Loucy (cell line): Measurements from ENCODE around the gene ZNF77.

Experiments used
- H2AFZ ChIP-seq: fragments of 200-600 bp; sonication (generic); 2 replicates; pipeline ENCODE4 v1.6.0; 2016; ENCODE audit warnings: antibody characterized with exemption, mild to moderate bottlenecking, low read length, moderate library complexity
- H3F3A ChIP-seq: fragments of 200-600 bp; 2 replicates; pipeline ENCODE4 v1.6.0; 2016; ENCODE audit warnings: antibody characterized with exemption, low read depth, mild to moderate bottlenecking
- H3K27me3 ChIP-seq: fragments of 200-600 bp; sonication (generic); 2 replicates; pipeline ENCODE4 v1.6.1; 2014; ENCODE audit warnings: low read length, mild to moderate bottlenecking; ENCODE audit not compliant: insufficient read depth, poor library complexity, severe bottlenecking
- H3K36me3 ChIP-seq: fragments of 200-600 bp; sonication (generic); 2 replicates; pipeline ENCODE4 v1.6.1; 2016; ENCODE audit warnings: low read length; ENCODE audit not compliant: insufficient read depth
- H3K4me1 ChIP-seq: fragments of 200-600 bp; sonication (generic); 2 replicates; pipeline ENCODE4 v1.5.1; 2014; ENCODE audit warnings: low read length, mild to moderate bottlenecking; ENCODE audit not compliant: insufficient read depth, poor library complexity, severe bottlenecking
- H3K4me2 ChIP-seq: fragments of 200-600 bp; sonication (generic); 2 replicates; pipeline ENCODE4 v1.6.0; 2014; ENCODE audit warnings: antibody characterized with exemption, low read length, low read depth, mild to moderate bottlenecking; ENCODE audit not compliant: poor library complexity, severe bottlenecking
- H3K4me3 ChIP-seq: fragments of 200-600 bp; sonication (generic); 2 replicates; pipeline ENCODE4 v1.5.1; 2014; ENCODE audit warnings: low read length, mild to moderate bottlenecking, mixed read lengths; ENCODE audit not compliant: poor library complexity, severe bottlenecking
- H3K79me2 ChIP-seq: fragments of 200-600 bp; sonication (generic); 2 replicates; pipeline ENCODE4 v1.6.1; 2014; ENCODE audit warnings: low read length; ENCODE audit not compliant: insufficient read depth
- H3K9ac ChIP-seq: fragments of 200-600 bp; sonication (generic); 2 replicates; pipeline ENCODE4 v1.6.0; 2014; ENCODE audit warnings: mild to moderate bottlenecking, low read depth, low read length, moderate library complexity; ENCODE audit not compliant: poor library complexity, severe bottlenecking
- H3K9me2 ChIP-seq: fragments of 200-600 bp; sonication (generic); replicated peaks from 2 replicates; pipeline ENCODE4 v1.6.1; 2016; ENCODE audit warnings: low read depth, low read length, mixed read lengths
- H3K9me3 ChIP-seq: fragments of 200-600 bp; sonication (generic); 2 replicates; pipeline ENCODE4 v1.6.1; 2014; ENCODE audit warnings: mild to moderate bottlenecking, antibody characterized with exemption, low read length, low read depth; ENCODE audit not compliant: insufficient read depth
- H4K20me1 ChIP-seq: fragments of 200-600 bp; sonication (generic); 2 replicates; pipeline ENCODE4 v1.6.0; 2014; ENCODE audit warnings: antibody characterized with exemption, low read length, mild to moderate bottlenecking; ENCODE audit not compliant: insufficient read depth, poor library complexity, severe bottlenecking
- EZH2phosphoT487 ChIP-seq: fragments of 200-600 bp; IDR thresholded peaks from 2 replicates; pipeline ENCODE4 v1.6.1; 2018; ENCODE audit warnings: antibody characterized with exemption, mild to moderate bottlenecking, moderate library complexity, borderline replicate concordance
- TF ChIP-seq, protein P1 (sequence below): fragments of 200-600 bp; sonication (generic); conservative IDR thresholded peaks from 2 replicates; pipeline ENCODE4 v1.5.1; 2014; ENCODE audit warnings: mild to moderate bottlenecking, antibody characterized with exemption, low read length

ZNF77 gene

GRCh38 chr19:2982983-2983350, 38.2 kb upstream of the ZNF77 start:
- Histone ChIP-seq H3K9me2 (no peaks in the 10 kb centered on the region), H3K79me2 (no peaks in the 10 kb centered on the region), H3K9me3 (no peaks in the 10 kb centered on the region), H3K4me1 (peaks cover 7% of the 10 kb centered on the region), H3F3A (no peaks in the 10 kb centered on the region), H3K9ac (no peak overlapping the region), H2AFZ (no peak overlapping the region), H3K27me3 (no peaks in the 10 kb centered on the region), H3K36me3 (no peaks in the 10 kb centered on the region), H4K20me1 (no peaks in the 10 kb centered on the region), H3K4me3 (no peak overlapping the region), H3K4me2 (no peak overlapping the region)
- TF ChIP-seq, protein P1, sequence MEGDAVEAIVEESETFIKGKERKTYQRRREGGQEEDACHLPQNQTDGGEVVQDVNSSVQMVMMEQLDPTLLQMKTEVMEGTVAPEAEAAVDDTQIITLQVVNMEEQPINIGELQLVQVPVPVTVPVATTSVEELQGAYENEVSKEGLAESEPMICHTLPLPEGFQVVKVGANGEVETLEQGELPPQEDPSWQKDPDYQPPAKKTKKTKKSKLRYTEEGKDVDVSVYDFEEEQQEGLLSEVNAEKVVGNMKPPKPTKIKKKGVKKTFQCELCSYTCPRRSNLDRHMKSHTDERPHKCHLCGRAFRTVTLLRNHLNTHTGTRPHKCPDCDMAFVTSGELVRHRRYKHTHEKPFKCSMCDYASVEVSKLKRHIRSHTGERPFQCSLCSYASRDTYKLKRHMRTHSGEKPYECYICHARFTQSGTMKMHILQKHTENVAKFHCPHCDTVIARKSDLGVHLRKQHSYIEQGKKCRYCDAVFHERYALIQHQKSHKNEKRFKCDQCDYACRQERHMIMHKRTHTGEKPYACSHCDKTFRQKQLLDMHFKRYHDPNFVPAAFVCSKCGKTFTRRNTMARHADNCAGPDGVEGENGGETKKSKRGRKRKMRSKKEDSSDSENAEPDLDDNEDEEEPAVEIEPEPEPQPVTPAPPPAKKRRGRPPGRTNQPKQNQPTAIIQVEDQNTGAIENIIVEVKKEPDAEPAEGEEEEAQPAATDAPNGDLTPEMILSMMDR, result no peak
- no peak for TF ChIP-seq EZH2phosphoT487

DNA sequence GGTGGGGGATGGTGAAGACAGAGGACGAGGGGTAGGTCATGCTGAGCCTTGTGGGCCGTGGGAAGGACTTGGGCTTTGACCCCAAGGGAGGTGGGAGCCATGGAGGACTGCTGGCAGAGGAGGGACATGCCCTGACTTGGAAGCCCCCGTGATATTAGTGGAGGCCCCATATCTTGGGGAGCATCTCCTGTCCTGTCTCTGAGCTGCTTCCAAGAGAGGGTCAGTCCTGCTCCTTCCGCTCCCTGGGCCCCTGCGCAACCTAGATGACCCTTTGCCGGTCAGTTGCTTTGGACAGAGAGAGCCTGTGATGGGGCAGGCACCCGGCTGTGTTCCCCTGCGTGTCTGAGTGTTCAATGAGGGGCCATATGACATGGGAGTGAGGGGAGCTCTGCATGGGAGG, 37.8 kb upstream of the ZNF77 start:
- Histone ChIP-seq H3K4me2 (no peak overlapping the region), H3K9me2 (no peaks in the 10 kb centered on the region), H3K9me3 (no peaks in the 10 kb centered on the region), H3K27me3 (no peaks in the 10 kb centered on the region), H2AFZ (no peak overlapping the region), H3K4me1 (peaks cover 11% of the 10 kb centered on the region), H4K20me1 (no peaks in the 10 kb centered on the region), H3K4me3 (no peak overlapping the region), H3K79me2 (no peaks in the 10 kb centered on the region), H3K9ac (no peak overlapping the region), H3F3A (no peaks in the 10 kb centered on the region), H3K36me3 (no peaks in the 10 kb centered on the region)
- TF ChIP-seq, protein P1, result no peak
- no peak for TF ChIP-seq EZH2phosphoT487

- H3K9ac ChIP-seq, result no peak overlapping the region
- no peaks in the 10 kb centered on the region for H3K36me3 ChIP-seq
- H3K4me3 ChIP-seq, result no peak overlapping the region
- no peaks in the 10 kb centered on the region for H3K79me2 ChIP-seq
- no peaks in the 10 kb centered on the region for H3K9me3 ChIP-seq
- H4K20me1 ChIP-seq, result no peaks in the 10 kb centered on the region
- H3K27me3 ChIP-seq, result no peaks in the 10 kb centered on the region
- H3F3A ChIP-seq, result no peaks in the 10 kb centered on the region
- H2AFZ ChIP-seq, result no peak overlapping the region
- TF ChIP-seq, protein P1, result no peak
- TF ChIP-seq EZH2phosphoT487, result no peak
- H3K9me2 ChIP-seq, result no peaks in the 10 kb centered on the region
- H3K4me2 ChIP-seq, result no peak overlapping the region
- peaks cover 13% of the 10 kb centered on the region for H3K4me1 ChIP-seq
These were observed 37.1 kb upstream of the ZNF77 start for GRCh38 chr19:2981898-2982297.
